Activated naive CD4-positive, alpha-beta T cell treated with anti-CD3 and anti-CD28 coated beads for 36 hours (primary cell): ENCODE results near the gene TNFAIP3. TPM values are rescaled to one million over a fixed set of nuclear protein-coding genes. Genes with fewer than 3 reads are reported as not detected.

Source experiments
- CTCF ChIA-PET: fragments of 350-600 bp; sonication (Branson Sonifier 250); formaldehyde crosslinking; loops from one replicate; lab custom pipeline; 2021; ENCODE audit warnings: antibody characterized with exemption; lab: Charles Lee
- DNase-seq: peaks from one replicate; pipeline ENCODE4 v3.0.0-alpha.2; 2020
- H3K27ac Mint-ChIP-seq: one replicate; pipeline ENCODE4 v1.8.0; 2021; ENCODE audit warnings: mild to moderate bottlenecking, mixed read lengths
- H3K27me3 Mint-ChIP-seq: one replicate; pipeline ENCODE4 v1.8.0; 2021; ENCODE audit warnings: low read depth, mixed read lengths
- H3K36me3 Mint-ChIP-seq: one replicate; pipeline ENCODE4 v1.8.0; 2021; ENCODE audit warnings: low read depth, mixed read lengths
- H3K4me1 Mint-ChIP-seq: one replicate; pipeline ENCODE4 v1.8.0; 2021; ENCODE audit warnings: low read depth, mixed read lengths
- H3K4me3 Mint-ChIP-seq: one replicate; pipeline ENCODE4 v1.8.0; 2021; ENCODE audit warnings: mild to moderate bottlenecking, moderate library complexity, mixed read lengths
- H3K9me3 Mint-ChIP-seq: one replicate; pipeline ENCODE4 v1.8.0; 2021; ENCODE audit warnings: mixed read lengths
- intact Hi-C: fragments of 100-400 bp; cut with micrococcal nuclease; formaldehyde crosslinking; loops from one replicate; pipeline ENCODE4 v1.15.1; 2023
- total RNA-seq, 2 experiments: library from RNA; stranded (reverse); gene quantifications; one replicate each; pipeline ENCODE4 v1.2.3, GENCODE V29; 2021

Gene TNFAIP3
- total RNA-seq, 2 experiments from 2014 or later, result 289 to 294 TPM

DNA sequence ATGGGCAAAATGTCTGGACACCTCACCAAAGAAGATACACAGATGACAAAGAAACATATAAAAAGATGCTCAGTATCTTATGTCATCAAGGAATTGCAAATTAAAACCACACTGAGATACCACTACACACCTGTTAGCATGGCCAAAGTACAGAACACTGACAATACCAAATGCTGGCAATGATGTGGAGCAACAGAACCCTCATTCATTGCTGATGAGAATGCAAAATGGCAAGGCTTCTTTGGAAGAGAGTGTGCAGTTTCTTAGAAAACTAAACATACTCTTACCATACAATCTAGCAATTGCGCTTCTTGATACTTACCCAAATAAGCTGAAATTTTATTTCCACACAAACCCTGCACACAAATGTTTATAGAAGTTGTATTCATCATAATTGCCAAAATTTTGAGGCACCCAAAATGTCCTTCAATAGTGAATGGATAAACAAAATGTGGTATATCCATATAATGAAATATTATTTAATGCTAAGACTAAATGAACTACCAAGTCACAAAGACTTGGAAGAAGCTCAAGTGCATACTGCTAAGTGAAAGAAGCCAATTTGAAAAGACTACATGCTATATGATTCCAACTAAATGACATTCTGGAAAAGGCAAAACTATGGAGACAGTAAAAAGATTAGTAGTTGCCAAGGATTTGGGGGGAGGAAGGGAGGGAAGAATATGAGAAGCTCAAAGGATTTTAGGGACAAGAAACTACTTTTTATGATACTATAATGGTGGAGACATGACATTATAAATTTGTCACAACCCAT, 50.7 kb downstream of the TNFAIP3 start:
- DNase-seq, result no peak
- no peak overlapping the region for H3K27ac Mint-ChIP-seq
- peaks cover 8% of the 10 kb centered on the region for H3K9me3 Mint-ChIP-seq
- peaks cover 14% of the 10 kb centered on the region for H3K4me1 Mint-ChIP-seq
- H3K4me3 Mint-ChIP-seq, result no peak overlapping the region
- CTCF ChIA-PET, result interaction anchor here (0.5 to 2.7 kb wide), 3 partner anchors 9 to 206 kb away, joined by 3 to 7 read pairs (median 3); no protein-coding TSS in a partner anchor
- H3K27me3 Mint-ChIP-seq, result no peaks in the 10 kb centered on the region
- intact Hi-C loops, result loop anchor here (1.0 kb wide), 2 partner anchors 7 to 10 kb away; no protein-coding TSS in a partner anchor
- H3K36me3 Mint-ChIP-seq, result no peaks in the 10 kb centered on the region

DNA sequence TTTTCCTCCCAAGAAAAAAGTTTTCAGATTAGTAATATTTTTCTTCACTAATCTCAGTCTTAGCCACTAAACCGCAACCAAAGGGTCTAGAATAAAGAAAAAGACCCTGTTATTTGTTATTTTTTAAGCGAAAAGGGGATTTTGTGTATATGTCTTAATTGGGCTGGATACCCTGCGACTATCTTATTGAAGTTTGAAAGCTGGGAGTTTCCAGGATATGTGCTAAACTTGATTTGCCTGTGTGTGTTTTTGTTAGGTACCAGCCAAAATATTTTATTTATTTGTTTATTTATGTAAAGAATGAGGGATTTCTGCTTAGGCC, 52.4 kb downstream of the TNFAIP3 start:
- CTCF ChIA-PET, result interaction anchor here (1.1 kb wide), 1 partner anchor 49 kb away, joined by 3 read pairs; no protein-coding TSS in a partner anchor
- intact Hi-C loops, result no loop called here

GRCh38 chr6:137919837-137920730, 53.0 kb downstream of the TNFAIP3 start:
- H3K27ac Mint-ChIP-seq, result no peak overlapping the region
- H3K27me3 Mint-ChIP-seq, result no peaks in the 10 kb centered on the region
- intact Hi-C loops, result no loop called here
- H3K36me3 Mint-ChIP-seq, result no peaks in the 10 kb centered on the region
- CTCF ChIA-PET, result interaction anchor here (0.6 to 1.5 kb wide), 3 partner anchors 20 to 347 kb away, joined by 3 read pairs; no protein-coding TSS in a partner anchor
- H3K4me3 Mint-ChIP-seq, result no peak overlapping the region
- DNase-seq, result no peak
- H3K4me1 Mint-ChIP-seq, result peaks cover 18% of the 10 kb centered on the region
- no peaks in the 10 kb centered on the region for H3K9me3 Mint-ChIP-seq

More for the DNA sequence above, 52.4 kb downstream of the TNFAIP3 start:
- no peak for DNase-seq
- no peaks in the 10 kb centered on the region for H3K36me3 Mint-ChIP-seq
- no peaks in the 10 kb centered on the region for H3K27me3 Mint-ChIP-seq
- no peak overlapping the region for H3K27ac Mint-ChIP-seq
- no peak overlapping the region for H3K4me3 Mint-ChIP-seq
- H3K4me1 Mint-ChIP-seq, result peaks cover 14% of the 10 kb centered on the region
- H3K9me3 Mint-ChIP-seq, result no peaks in the 10 kb centered on the region

DNA sequence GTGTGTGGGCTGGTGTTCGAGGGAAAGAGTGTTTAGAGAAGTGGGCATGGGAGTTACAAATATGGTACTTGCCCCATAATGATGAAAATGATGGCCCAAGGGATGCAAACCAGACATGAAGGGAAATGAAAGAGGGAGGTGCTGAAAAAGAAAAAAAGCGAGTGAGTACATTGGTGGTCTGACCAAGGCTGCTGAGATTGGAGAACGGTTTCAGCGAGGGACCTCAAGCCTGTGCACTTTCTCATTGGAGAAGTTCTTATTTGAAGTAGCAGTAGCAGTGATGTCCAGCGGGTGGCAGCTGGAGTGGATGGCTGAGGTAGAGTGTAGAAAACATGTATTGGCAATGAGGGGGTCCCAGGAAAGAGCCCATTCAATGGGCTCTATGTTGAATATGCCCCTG, 54.8 kb downstream of the TNFAIP3 start:
- H3K27me3 Mint-ChIP-seq, result no peaks in the 10 kb centered on the region
- no peak for DNase-seq
- CTCF ChIA-PET, result no interaction called here
- intact Hi-C loops, result no loop called here
- H3K4me3 Mint-ChIP-seq, result no peak overlapping the region
- H3K27ac Mint-ChIP-seq, result no peak overlapping the region
- no peaks in the 10 kb centered on the region for H3K36me3 Mint-ChIP-seq
- peaks cover 32% of the 10 kb centered on the region for H3K4me1 Mint-ChIP-seq
- no peaks in the 10 kb centered on the region for H3K9me3 Mint-ChIP-seq

GRCh38 chr6:137923866-137924653, 57.0 kb downstream of the TNFAIP3 start:
- Mint-ChIP-seq H3K27me3 (no peaks in the 10 kb centered on the region), H3K4me1 (peaks cover 50% of the 10 kb centered on the region), H3K27ac (no peak overlapping the region), H3K4me3 (no peak overlapping the region), H3K9me3 (no peaks in the 10 kb centered on the region), H3K36me3 (no peaks in the 10 kb centered on the region)
- DNase-seq, result no peak
- CTCF ChIA-PET, result interaction anchor here (0.8 to 3.1 kb wide), 2 partner anchors 11 to 12 kb away, joined by 5 to 13 read pairs; no protein-coding TSS in a partner anchor
- intact Hi-C loops, result loop anchor here (1.0 kb wide), 1 partner anchor 10 kb away; no protein-coding TSS in a partner anchor

- H3K4me1 Mint-ChIP-seq, result peaks cover 53% of the 10 kb centered on the region
- no peaks in the 10 kb centered on the region for H3K27me3 Mint-ChIP-seq
- no peaks in the 10 kb centered on the region for H3K9me3 Mint-ChIP-seq
- CTCF ChIA-PET, result interaction anchor here (0.6 to 3.5 kb wide), 9 partner anchors 8 to 189 kb away, joined by 3 to 27 read pairs (median 4); no protein-coding TSS in a partner anchor
- DNase-seq, result no peak
- no peaks in the 10 kb centered on the region for H3K36me3 Mint-ChIP-seq
- no peak overlapping the region for H3K4me3 Mint-ChIP-seq
- H3K27ac Mint-ChIP-seq, result peak overlapping the region; percentile 8
- intact Hi-C loops, result loop anchor here (5.0 kb wide), 1 partner anchor 113 kb away; no protein-coding TSS in a partner anchor
Observed at GRCh38 chr6:137925141-137925698, 58.2 kb downstream of the TNFAIP3 start.

DNA sequence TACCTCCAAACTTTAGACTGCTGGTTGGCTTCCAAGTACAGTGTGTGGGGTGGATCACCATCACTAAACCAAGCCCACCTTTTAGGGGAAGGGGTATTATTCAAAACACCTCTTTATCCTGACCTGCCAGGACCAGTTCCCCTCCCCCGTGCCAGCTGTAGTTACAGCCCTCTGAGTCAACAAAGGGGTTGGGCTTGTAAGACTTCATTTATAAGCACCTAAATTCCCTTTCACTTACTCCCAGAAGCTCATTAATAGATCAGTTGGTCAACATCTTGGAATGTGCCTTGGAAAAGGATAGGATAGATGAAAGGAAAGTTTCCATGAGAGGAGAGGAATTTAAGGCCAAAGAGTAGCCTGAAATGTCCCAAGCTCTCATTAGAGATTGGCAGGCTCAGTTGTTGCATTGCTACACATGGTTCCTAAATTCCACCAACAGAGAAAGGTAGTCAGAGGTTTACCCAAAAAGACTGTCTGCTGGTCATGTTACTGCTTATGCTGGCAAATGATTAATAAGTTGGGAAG, 59.2 kb downstream of the TNFAIP3 start:
- DNase-seq, result peak; percentile 81
- CTCF ChIA-PET, result interaction anchor here (0.6 to 3.5 kb wide), 13 partner anchors 8 to 57 kb away, joined by 3 to 27 read pairs (median 4); partner anchors contain the start of gene TNFAIP3
- Mint-ChIP-seq H3K27ac (peak overlapping the region; percentile 95), H3K4me1 (peaks cover 50% of the 10 kb centered on the region), H3K36me3 (no peaks in the 10 kb centered on the region), H3K27me3 (no peaks in the 10 kb centered on the region), H3K9me3 (no peaks in the 10 kb centered on the region), H3K4me3 (no peak overlapping the region)
- intact Hi-C loops, result loop anchor here (2.0 to 5.0 kb wide), 2 partner anchors 43 to 114 kb away; no protein-coding TSS in a partner anchor

DNA sequence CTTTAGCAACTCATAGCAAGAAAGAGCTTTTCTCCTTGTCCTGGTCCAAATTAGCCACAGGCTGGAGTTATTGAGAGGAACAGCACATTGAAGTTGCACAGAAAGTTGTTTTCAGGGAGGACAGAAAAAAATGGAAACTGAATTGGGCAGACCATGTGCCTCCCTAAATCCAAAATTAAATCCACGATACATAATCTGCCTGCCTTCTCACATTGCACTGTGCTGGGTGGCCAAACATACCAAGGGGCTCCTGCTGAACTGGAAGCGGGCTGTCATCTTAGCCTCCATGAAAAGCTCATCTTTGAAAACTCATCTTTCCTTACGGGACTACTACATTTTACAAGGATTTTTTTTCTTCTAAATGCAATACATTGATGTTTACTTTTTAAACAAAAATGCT, 59.9 kb downstream of the TNFAIP3 start:
- CTCF ChIA-PET, result interaction anchor here (0.6 to 3.5 kb wide), 9 partner anchors 8 to 58 kb away, joined by 3 to 27 read pairs (median 7); partner anchors contain the start of gene TNFAIP3
- intact Hi-C loops, result loop anchor here (1.0 to 5.0 kb wide), 6 partner anchors 9 to 115 kb away; no protein-coding TSS in a partner anchor
- no peak for DNase-seq
- peaks cover 56% of the 10 kb centered on the region for H3K4me1 Mint-ChIP-seq
- peak overlapping the region; percentile 66 for H3K4me3 Mint-ChIP-seq
- H3K27me3 Mint-ChIP-seq, result no peaks in the 10 kb centered on the region
- peak overlapping the region; percentile 95 for H3K27ac Mint-ChIP-seq
- no peaks in the 10 kb centered on the region for H3K36me3 Mint-ChIP-seq
- no peaks in the 10 kb centered on the region for H3K9me3 Mint-ChIP-seq

GRCh38 chr6:137927777-137928218, 60.7 kb downstream of the TNFAIP3 start:
- H3K27ac Mint-ChIP-seq, result peak overlapping the region; percentile 95
- intact Hi-C loops, result loop anchor here (1.0 to 5.0 kb wide), 7 partner anchors 9 to 115 kb away; no protein-coding TSS in a partner anchor
- peak; percentile 90 for DNase-seq
- CTCF ChIA-PET, result interaction anchor here (0.6 to 3.5 kb wide), 9 partner anchors 11 to 117 kb away, joined by 3 to 27 read pairs (median 4); partner anchors contain the start of gene TNFAIP3
- no peaks in the 10 kb centered on the region for H3K27me3 Mint-ChIP-seq
- H3K36me3 Mint-ChIP-seq, result no peaks in the 10 kb centered on the region
- H3K4me1 Mint-ChIP-seq, result peaks cover 63% of the 10 kb centered on the region
- H3K9me3 Mint-ChIP-seq, result no peaks in the 10 kb centered on the region
- H3K4me3 Mint-ChIP-seq, result peak overlapping the region; percentile 66

GRCh38 chr6:137928286-137928685, 61.2 kb downstream of the TNFAIP3 start:
- peak; percentile 36 for DNase-seq
- no peaks in the 10 kb centered on the region for H3K36me3 Mint-ChIP-seq
- H3K4me3 Mint-ChIP-seq, result peak overlapping the region; percentile 66
- intact Hi-C loops, result loop anchor here (1.0 to 5.0 kb wide), 2 partner anchors 47 to 116 kb away; no protein-coding TSS in a partner anchor
- peak overlapping the region; percentile 95 for H3K27ac Mint-ChIP-seq
- no peaks in the 10 kb centered on the region for H3K27me3 Mint-ChIP-seq
- CTCF ChIA-PET, result interaction anchor here (1.0 to 3.5 kb wide), 4 partner anchors 11 to 59 kb away, joined by 4 to 27 read pairs (median 16); partner anchors contain the start of gene TNFAIP3
- H3K9me3 Mint-ChIP-seq, result no peaks in the 10 kb centered on the region
- H3K4me1 Mint-ChIP-seq, result peaks cover 64% of the 10 kb centered on the region
